Activated T-helper 9 cell treated with anti-CD3 and anti-CD28 coated beads, Interleukin-2, amount 50 U/mL, for 16 hours (primary cell): ENCODE measurements around the gene GADL1.

Source experiments
- DNase-seq: peaks from one replicate; pipeline ENCODE4 v3.0.0-alpha.2; 2020; ENCODE audit warnings: low read depth

GADL1 gene, protein sequence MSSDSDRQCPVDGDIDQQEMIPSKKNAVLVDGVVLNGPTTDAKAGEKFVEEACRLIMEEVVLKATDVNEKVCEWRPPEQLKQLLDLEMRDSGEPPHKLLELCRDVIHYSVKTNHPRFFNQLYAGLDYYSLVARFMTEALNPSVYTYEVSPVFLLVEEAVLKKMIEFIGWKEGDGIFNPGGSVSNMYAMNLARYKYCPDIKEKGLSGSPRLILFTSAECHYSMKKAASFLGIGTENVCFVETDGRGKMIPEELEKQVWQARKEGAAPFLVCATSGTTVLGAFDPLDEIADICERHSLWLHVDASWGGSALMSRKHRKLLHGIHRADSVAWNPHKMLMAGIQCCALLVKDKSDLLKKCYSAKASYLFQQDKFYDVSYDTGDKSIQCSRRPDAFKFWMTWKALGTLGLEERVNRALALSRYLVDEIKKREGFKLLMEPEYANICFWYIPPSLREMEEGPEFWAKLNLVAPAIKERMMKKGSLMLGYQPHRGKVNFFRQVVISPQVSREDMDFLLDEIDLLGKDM

DNA sequence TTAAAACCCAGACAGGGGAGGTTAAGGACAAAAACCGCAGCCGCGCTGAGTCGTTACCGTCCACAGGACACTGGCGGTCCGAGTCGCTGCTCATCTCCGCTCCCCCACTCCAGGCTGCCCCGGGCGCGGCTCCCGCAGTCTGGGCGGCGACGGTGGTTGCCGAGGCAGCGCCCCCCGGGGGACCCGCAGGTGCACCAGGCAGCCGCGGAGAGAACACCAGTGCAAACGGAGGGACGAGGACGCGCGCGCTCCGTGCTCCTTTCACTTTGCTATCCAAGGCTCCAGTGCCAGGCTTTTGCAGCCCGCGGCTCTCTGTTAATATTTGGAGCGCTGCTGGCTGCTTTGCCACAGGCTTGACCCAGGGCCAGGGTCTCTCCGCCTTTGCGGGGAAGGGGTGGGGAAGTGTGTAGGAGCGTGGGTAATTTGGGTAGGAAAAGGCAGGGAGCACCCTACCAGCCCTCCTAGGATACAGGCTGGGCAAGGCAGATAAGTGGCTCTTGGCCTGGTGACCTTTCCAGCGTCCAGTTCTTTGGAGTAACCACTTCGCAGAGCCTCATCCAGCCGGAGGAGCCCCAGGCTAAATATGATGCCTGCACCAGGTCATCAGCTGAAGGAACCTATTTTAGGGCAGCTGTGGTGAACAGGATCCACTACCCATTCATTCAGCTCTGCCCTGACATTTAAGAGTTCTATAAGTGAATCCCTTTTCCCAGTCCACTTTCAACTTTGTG lies at the start of gene GADL1:
GADL1 (minus strand) TSS at position 141 of the 731 bp plus-strand sequence; CDS start at position 94, 47 bp downstream.
- no peak for DNase-seq

DNA sequence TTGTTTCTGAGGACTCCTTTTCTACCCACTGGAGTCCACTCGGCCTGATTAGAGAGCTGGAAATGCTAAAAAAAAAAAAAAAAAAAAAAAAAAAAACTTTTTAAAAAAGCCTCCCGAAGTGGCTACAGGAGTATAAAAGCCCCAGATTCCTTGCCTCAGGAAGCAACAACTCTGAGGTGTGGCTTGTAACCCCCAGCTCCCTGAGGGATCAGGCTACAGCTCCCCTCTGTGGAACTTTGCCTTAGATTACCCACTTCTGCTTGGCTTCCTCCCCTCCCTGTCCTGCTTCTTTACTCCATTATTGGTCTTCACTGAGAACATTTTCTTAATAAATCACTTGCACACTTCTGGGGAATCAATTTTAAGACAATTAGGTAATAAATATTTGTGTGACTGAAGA lies 49.7 kb upstream of the GADL1 start:
- DNase-seq: no peak

DNA sequence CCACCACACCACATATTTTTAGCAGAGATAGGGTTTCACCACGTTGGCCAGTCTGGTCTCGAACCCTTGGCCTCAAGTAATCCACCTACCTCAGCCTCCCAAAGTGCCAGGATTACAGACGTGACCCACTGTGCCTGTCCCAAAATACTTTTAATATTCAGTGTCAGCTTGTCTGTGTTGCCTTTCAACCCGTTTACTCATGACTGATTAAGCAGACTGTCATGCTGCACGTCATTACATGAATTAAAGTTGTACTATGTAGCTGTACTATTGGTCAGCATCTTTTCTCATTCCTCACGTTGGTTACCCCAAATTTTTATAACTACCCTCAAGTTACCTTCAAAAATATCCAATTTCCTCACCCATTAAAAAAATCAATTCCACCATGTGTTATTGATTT lies 48.7 kb upstream of the GADL1 start:
- no peak for DNase-seq

DNA sequence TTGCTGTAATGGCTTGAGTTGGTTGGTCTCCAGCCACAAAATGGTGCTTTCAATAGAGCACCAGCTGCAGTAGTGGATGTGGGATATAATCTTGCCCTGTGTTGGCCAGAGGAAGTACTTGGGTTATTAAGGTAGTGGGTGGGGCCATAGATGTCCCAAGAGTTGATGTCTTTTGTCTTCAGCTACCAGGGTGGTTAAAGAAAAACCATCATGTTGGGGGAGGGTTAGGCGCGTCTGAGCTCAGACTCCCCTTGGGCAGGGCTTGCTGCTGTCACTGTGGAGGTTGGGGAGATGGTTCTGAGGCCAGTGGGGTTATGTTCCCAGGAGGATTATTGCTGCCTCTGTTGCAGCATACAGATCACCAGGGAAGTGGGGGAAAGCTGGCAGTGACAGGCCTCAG lies 46.9 kb upstream of the GADL1 start:
- DNase-seq: no peak

DNA sequence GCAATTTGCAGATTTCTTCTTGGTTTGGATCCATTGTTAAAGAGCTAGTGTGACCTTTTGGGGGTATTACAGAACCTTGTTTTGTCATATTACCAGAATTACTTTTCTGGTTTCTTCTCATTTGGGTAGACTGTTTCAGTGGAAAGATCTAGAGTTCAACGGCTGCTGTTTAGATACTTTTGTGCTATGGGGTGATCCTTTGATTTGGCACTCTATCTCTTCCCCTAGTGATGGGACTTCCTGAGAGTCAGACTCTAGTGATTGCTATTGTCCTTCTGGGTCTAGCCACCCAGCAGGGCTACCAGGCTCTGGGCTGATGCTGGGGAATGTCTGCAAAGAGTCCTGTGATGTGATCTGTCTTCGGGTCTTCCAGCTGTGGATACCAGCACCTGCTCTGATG lies 46.3 kb upstream of the GADL1 start:
- no peak for DNase-seq

DNA sequence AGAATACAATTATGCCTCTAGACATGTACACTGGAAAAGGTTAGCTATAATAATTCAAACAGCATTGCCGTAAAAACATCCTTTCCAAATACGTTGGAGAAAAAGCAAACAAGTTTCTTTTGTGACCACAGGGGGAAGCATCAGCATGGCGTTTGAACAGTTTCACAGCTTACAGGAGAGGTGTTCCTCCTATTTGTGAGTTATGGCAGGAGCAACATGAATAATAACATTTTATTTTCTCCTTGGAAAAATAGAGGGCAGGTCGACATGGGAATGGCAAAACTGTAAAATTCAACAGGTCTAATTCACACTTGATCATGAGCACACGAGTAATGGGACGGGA lies 39.7 kb upstream of the GADL1 start:
- no peak for DNase-seq

DNA sequence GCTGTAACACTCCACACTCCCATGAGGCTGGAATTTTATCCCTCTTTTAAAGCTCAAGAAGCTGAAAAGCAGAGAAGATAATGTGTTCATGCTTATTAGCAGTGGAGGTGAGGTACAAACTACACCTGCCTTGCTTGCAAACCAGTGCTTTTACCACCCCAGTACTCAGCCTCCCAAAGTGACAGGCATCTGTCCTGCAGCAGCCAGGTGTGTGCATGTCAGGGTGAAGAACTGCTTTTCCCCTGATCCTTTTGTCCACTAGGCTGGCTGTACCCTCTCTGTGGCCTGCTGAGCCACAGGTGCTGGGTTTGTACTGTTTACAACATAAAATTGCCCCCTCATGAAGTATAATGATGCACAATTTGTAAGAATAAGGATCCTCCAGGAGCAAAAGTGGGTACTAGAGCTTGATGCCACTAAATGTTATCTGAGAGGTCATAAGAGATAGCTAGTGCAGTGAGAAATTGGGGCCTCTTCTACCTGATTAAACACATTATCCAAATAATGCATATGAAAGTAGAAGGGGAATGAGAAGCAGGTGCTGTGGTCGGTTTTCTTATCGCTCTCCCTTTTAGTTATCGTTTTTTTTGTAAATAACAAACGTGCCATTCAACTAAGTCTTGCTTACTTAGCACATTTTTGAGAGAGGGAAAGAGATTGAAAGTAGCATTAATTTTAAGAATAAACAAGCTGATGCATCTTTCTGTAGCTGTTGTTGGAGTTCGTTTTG lies 39.2 kb upstream of the GADL1 start:
- DNase-seq: no peak

DNA sequence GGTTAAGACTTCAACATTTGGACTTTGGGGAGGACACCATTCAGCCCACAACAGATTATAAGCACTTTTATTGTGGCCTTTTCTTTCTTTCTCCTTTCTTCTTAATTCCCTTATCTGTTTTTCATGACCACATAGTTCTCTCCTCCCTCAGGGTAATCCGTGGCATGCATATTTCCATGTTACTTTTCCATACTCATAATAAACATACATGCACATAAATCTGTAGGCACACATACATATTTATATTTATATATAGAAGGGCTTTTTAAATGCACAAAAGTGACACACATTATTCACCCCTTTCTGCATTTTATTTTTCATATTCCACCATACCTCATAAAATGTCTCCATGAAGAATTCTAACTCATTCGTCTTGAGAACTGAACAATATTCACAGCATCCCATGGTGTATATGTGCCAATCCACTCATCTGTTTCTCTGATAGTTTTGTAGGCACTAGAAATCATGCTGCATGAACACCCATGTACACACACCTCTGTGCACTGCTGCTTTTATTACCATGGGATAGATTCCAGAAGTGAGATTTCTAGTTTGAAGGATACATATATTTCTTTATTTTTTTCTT lies 38.1 kb upstream of the GADL1 start:
- no peak for DNase-seq

DNA sequence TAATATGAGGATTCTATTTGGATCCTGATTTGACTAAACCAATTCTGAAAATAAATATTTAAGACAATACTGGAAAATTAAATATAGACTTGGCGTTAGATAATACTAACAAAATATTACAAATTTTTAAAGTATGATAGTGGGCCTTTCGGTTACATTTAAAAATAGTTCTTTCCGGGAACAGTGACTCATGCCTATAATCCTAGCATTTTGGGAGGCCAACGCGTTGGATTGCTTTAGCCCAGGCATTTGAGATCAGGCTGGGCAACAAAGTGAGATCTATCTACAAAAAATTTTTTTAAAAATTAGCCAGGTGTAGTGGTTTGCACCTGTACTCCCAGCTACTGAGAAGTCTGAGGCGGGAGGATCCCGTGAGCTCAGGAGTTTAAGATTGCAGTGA lies 30.3 kb upstream of the GADL1 start:
- DNase-seq: no peak

DNA sequence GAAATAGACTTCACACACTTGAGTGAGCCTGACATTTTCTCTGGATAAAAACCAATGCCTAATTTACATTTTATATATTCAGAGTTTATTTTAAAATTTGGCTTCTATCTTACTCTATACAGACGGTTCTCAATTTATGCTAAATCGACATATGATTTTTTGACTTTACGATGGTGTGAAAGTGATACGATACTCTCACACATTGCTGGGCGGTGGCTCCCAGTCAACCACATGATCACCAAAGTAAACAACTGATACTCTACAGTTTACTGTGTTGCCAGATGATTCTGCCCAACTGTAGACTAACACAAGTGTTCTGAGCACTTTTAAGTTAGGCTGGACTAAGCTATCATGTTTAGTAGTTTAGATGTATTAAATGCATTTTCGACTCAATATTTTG lies 25.1 kb upstream of the GADL1 start:
- no peak for DNase-seq

DNA sequence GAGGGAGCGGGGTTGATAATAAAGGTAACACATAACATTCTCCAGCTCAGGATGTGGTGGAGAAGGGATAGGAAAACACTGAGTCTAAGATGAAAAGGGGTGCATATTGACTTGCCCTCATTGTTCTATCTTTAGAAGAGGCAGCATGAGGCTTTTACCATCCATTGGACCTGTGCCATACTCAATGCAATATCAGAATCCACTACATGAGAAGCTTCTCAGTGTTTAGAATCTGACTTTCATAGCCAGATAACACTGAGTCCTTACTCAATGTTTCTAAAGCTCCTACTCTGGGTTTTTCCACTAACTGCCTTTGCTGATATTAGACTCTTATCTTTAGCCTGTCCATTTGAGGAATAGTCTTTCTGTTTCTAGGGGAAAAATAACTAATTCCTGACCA lies 24.3 kb upstream of the GADL1 start:
- DNase-seq: no peak

DNA sequence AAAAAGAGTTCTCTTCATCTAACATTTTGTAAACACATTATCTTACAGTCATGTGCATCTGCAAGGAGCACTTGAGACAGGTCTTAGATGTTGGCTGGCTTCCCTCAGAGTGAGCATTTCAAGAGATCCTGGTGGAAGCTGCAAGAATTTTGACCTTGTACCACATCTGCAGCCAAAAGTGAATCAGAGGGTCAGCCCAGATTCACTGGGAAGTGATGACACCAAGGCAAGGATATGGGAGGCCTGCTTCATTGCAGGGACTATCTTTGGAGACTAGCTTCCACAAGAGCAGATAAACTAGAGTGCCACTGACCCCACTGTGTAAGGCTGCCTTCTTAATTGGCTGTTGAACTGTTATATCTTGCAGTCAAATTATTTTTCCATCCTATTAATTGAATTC lies 21.3 kb upstream of the GADL1 start:
- DNase-seq: no peak

DNA sequence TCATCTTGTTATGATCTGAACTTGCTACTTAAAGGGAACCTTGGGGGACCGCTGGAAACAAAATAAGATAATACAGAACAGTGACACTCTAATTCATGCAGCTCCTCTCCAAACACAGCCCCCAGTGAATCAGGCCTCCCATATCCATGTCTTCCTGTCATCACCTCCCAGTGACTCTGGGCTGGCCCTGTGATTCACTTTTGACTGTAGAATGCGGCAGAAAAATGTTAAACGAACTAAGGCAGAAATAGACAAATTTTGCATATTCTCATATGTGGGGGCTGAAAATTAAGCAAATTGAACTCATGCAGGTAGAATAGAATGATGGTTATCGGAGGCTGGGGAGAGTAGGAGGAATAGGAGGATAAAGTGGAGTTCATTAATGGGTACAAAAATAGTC lies 20.2 kb upstream of the GADL1 start:
- DNase-seq: no peak

DNA sequence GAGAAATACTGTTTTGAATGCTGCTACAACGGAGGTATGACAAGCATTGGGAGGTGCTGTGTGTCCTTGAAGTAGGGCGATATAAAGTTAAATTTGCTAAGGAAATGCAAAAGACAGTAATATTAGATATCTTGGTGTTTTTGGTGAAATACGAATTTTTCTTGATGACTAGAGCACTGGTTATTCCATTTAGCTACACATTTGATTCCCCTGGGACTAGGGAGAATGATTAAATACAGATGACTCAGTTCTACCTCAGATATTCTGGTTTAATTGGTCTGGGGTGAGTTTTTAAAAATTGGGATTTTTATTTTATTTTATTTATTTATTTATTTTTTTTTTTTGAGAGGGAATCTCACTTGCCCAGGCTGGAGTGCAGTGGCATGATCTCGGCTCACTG lies 18.7 kb upstream of the GADL1 start:
- no peak for DNase-seq

DNA sequence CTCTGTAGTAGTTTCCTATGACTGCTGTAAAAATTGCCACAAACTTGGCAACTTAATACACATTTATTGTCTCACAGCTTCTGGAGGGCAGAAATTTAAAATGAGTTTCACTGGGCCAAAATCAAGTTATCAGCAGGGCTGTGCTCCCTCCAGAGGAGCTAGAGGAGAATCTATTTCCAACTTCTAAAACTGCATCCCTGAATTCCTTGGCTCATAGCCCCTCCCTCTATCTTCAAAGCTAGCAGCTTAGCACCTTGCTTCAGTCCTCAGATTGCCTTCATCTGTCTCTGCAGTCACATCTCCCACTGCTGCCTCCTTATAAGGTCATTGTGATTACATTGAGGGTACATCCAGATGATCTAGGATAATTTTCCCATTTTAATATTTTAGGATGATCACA lies 17.8 kb upstream of the GADL1 start:
- DNase-seq: no peak

DNA sequence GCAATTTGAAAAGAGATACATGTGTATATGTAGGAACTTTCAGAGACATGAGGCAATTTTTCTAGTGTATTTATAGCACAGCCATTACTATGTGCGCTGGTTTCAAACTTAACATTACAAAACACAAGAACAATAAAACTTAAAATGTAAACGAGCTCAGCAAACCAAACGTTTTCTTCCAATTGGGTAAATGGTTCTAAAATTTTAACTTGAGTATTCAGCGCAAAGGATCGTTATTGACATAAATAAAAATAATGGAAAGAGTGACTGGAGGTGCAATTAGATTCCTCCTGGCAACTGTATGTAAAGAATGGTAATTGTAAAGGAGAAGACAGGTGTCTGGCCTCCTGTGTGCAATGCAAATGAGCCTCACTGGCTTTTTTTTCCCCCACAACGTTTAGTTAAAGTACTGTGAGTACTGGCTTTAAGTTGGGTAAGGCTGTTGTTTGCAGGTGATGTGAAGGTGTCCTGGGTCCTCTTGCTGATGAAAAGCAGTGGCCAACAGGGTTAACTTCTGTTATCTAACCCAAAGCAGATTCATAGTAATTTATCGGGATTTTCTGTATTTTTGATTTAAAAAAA lies 14.1 kb upstream of the GADL1 start:
- DNase-seq: no peak

DNA sequence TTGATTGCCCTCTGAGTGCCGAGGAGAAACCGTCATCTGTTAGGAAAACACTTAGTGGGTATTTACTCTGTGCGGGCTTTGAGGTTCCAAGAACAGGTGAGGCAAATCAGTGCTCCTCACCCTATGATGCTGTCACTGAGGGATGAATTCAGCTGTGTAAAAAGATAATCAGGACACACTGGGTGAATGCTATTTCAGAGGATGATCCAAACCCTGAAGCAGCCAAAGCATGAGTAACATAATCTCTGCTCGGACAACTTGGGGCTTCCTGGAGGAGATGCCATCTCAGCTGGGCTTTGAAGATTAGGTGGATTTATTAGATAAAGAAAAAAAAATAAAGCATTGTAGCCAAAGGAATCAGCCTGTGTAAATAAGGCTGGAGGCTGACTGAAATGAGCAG lies 10.5 kb upstream of the GADL1 start:
- no peak for DNase-seq

DNA sequence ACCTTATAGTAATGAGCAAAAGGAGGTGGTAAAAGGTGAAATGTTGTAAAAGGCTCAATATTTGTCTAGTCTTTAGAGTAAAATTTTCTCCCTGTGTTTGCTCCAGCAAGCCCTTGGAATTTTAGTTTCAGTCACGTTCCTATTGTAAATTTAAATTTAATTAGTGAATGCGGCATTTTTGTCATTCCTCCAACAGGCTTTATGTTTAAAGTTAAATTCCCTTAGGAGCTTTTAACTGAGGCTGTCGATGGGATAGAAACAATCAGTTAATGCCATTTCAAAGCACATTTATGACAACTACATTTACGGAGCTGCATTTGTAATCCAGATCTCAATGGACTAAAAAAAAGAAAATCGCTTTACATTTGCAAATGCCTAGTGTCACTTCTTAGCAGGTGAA lies 868 bp upstream of the GADL1 start:
- no peak for DNase-seq

DNA sequence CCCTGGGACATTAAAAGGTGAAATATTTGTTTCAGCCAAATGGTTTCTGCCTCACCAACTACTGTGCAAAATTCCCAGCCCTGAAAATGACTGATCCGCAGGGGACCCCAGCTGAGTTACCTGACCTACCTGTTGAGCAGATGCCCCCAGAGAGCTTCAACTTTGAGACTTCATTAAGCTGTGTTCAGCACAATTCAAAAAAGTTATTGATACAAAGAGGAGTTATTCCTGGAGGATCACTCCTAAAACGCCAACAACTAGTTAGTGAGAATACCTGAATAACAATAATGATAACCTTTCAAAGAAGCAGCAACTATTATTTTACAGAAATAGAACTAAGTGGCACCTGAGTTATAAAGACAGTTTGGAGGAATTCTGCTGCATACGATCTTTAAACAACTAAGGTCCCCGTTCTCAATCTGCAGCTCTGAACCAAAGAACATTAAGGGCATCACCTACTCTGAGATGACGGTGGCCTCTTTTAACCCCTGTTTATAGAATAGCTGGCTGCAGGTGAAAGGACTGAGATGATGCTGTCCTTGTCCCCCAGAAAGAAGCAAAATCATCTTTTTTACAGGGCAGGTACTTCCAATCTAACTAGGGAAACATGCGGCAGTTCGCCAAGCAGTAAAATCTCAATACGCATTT lies 659 bp downstream of the GADL1 start:
- no peak for DNase-seq

DNA sequence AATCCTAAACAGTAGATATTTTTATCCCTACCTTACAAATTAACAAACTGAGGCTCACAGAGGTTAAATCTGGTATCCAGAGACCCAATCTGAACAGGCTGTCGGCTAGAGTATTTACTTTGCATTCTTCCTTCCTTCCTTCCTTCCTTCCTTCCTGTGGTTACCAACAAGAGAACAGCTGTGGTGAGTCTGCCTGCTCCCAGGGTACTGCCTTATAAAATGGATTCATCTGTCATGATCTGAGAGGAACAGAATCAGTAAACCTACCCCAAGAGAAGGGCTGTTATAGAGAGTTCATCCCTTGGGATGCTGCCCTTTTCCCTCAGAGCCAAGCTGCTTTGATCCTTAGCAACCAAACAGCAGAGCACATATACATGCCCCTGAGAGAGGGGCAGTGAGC lies 3.6 kb downstream of the GADL1 start:
- no peak for DNase-seq

DNA sequence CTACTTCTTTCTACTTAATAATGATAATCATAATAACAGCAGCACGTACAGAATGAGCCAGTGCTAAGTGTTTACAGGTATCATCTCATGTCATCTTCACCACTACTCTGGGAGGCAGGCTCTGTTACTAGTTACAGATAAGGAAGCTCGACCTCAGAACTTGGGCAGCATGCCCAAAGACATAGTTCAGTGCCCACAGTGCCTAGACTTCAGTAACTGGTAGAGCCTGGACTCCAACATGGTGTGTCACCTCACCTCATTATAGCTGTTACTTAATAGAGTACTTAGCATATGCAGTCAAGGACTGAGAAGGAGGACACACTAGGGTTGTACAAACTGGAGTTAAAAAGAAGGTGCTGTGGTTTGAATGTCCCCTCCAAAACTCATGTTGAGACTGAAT lies 7.6 kb downstream of the GADL1 start:
- no peak for DNase-seq

DNA sequence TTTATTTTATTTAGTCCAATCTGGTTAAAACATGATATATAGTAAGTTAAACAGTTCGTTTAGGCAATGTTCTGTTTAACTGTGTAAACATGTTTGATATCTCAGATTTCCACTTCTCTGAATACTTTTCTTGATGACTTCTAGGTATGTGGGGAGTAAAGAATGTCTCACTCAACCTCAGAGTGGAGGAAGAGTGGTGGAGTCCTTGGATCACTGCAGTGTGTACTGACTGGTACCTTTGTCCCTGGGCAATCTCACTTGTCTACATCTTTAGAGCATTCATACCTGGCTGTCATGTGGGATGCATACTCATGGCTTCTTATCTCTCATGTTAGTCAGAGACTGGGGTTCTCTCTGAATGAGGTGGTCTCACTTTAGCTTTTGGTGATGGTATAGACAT lies 15.6 kb downstream of the GADL1 start:
- no peak for DNase-seq
